Brain pericyte (primary cell): ENCODE measurements around the gene SH3GL2.

ENCODE experiments used
- DNase-seq: peaks from one replicate; pipeline ENCODE4 v3.0.0-alpha.2; 2012; ENCODE audit warnings: low read depth, low spot score

SH3GL2 gene

DNA sequence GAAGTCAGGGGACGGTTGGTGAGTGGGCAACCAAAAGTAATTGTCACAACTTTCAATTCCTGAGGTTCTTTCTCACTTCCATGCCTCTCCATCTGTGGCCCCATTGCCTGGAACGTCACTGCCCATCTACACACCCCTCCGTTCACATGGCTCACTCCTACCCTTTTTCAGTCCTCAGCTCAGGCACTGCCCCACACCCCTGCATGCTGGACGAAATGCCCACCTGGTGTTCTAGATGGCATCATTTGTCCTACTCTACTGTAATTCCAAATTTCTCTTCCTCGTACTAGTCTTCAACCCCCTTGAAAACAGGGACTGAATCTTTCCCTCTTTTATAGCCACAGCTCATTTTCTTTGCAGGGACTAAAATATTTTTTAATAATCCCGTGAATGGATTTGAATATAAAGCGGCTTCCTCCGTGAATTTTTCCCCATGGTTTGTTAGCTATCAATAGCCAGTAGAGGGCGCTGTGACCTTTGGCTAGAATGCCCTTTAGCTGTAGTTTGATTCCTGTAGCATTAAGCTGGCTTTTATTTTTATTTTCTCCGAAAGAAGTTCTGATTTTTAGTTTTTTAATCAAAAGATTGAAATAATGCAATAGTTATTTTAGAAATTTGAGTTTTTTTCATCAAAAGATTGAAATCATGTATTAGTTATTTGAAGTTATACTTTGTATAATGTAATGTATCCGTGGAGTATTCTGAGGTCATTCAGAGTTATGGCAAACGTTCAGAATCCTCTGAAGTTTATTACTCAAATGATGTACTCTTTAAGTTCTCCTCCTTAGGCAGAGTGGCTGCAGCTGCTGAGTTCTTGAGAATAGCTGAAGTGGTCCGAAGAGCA is 232.1 kb downstream of the SH3GL2 start:
- peak; percentile 13 for DNase-seq

DNA sequence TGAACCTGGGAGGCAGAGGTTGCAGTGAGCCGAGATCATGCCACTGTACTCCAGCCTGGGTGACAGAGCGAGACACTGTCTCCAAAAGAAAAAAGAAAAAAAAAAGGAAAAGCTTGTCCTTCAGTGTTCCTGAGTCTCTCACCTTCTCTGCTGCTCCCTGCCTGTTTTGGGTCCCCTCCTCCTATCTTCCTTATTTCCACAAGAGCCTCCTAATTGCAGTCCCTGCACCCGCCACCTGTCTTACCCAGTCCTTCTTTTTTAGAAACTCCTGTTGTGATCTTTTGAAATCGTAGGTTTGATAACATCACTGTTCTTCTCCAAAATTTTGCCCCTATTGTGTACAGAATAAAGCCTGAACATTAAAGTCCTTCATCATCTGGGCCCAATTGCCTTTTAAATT is 234.9 kb downstream of the SH3GL2 start:
- no peak for DNase-seq

DNA sequence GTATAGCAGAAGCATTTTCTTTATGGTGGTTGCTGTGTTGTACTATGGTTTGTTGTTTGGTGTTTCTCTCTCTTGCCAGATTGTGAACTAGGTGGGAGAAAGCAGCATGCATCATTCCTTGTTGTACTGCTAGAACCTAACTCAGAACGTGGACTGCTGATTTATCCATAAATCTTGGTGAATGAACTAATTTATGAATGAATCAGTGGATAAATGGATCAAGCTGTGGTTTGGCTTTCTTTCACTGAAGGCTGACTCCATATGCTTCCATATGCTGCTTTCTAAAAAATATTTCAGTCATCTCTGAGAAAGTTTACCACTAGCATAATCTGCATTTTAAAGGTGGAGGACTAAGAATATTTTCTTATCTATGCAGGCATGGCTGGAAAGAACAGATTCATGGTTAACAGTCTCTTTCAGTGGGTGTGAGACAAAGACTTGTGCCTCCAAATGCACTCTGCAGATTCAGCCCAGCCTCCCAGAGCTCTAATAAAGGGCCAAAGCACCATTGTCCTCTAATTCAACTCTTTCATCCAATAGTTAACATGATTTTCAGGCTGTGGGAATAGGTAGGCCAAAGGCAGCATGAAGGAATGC is 237.7 kb downstream of the SH3GL2 start:
- no peak for DNase-seq

- DNase-seq = no peak
These were observed 245.3 kb downstream of the SH3GL2 start for GRCh38 chr9:17824191-17824590.

GRCh38 chr9:17824616-17825264 is 245.9 kb downstream of the SH3GL2 start:
- no peak for DNase-seq

- no peak for DNase-seq
These were observed 246.4 kb downstream of the SH3GL2 start for GRCh38 chr9:17825265-17825659.

- no peak for DNase-seq
These were observed 250.2 kb downstream of the SH3GL2 start for GRCh38 chr9:17829064-17829463.

DNA sequence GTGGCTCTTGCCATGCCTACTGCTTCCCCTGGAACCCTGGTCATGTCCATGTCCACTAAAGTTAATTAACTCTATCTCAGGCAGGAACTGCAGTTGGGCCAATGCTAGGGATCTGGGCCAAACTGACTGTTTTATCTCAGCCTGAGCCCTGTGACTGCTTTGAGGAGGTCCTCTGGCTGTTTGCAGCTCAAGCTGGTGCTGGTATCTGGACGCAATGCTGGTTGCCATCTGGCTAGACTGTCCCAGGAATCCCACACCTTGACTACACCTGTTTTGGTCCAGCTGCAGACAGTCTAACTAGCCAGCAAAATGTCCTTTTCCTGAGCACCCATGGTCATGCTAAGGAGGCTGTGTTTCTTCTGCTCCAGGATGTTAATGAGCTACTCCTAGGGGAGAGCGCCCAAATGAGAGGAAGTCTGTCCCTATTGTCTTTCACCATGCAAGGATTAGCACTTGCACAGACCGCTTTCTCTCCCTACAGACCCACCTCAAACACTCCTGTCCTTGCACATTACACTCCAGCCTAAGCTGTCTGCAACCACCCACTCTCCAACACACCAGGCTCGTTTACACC is 251.0 kb downstream of the SH3GL2 start:
- no peak for DNase-seq

DNA sequence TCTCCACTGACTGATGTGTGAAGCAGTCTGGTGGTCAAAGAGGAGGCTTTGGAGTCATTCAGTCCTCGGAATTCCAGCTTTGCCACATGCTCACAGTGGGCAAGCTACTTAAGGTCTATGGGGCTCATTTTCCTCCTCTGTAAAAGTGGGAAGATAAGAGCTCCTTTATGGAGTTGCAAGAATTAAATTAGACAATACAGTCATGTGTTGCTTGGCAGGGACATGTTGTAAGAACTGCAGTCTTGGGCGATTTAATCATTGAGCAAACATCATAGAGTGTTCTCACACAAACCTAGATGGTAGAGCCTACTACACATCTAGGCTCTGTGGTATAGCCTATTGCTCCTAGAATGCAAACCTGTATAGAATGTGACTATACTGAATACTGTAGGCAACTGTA is 253.9 kb downstream of the SH3GL2 start:
- no peak for DNase-seq

- no peak for DNase-seq
These were observed 255.0 kb downstream of the SH3GL2 start for GRCh38 chr9:17833846-17834245.

GRCh38 chr9:17837965-17838364 is 259.1 kb downstream of the SH3GL2 start:
- no peak for DNase-seq

- no peak for DNase-seq
These were observed 260.9 kb downstream of the SH3GL2 start for GRCh38 chr9:17839776-17840175.

- no peak for DNase-seq
These were observed 264.4 kb downstream of the SH3GL2 start for GRCh38 chr9:17843236-17843635.
